GM18502 (cell line): ENCODE data around the gene CHMP4B.

ENCODE experiments used
- ATAC-seq: cut with Tn5 transposase; IDR thresholded peaks from one replicate; pipeline ENCODE4 v1.9.1; 2021; ENCODE audit warnings: mild to moderate bottlenecking; ENCODE audit not compliant: unreplicated experiment, poor library complexity

Gene CHMP4B, protein sequence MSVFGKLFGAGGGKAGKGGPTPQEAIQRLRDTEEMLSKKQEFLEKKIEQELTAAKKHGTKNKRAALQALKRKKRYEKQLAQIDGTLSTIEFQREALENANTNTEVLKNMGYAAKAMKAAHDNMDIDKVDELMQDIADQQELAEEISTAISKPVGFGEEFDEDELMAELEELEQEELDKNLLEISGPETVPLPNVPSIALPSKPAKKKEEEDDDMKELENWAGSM

DNA sequence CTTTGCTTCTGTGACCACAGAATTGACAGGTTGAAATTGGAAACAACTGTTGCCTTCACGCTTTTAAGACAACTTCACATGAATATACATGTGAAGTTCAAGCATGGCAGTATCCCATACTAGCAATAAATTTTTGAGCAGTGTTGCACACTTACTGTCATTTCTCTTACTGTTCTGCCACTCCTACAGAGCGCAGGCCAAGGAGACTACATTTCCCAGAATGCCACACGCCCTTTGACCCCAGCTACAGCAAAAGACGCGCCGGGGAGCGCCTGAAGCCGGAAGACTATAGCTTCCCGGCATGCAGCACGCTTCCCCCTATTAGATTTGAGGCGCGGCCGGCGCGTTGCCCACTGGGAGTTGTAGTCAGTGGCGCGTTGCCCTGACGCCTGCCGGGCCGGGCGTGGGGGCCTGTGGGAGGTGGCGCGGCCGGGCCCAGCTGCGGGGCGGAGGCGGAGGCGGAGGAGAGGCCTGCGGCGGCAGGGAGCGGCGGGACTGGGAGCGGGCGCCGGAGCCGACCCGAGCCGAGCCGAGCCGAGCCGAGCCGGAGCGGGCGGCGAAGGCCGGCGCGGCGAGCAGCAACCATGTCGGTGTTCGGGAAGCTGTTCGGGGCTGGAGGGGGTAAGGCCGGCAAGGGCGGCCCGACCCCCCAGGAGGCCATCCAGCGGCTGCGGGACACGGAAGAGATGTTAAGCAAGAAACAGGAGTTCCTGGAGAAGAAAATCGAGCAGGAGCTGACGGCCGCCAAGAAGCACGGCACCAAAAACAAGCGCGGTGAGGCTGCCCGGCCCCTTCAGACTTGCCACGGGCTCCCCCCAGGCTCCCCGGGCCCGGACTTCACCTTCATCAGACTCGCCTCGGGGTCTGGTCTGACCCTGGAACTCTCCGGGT is at the start of gene CHMP4B:
Gene CHMP4B, plus strand, starts transcription at position 464 of the 891 bp plus-strand sequence. Its CDS starts 121 bp downstream, at position 585.
- ATAC-seq, result peak; percentile 96

DNA sequence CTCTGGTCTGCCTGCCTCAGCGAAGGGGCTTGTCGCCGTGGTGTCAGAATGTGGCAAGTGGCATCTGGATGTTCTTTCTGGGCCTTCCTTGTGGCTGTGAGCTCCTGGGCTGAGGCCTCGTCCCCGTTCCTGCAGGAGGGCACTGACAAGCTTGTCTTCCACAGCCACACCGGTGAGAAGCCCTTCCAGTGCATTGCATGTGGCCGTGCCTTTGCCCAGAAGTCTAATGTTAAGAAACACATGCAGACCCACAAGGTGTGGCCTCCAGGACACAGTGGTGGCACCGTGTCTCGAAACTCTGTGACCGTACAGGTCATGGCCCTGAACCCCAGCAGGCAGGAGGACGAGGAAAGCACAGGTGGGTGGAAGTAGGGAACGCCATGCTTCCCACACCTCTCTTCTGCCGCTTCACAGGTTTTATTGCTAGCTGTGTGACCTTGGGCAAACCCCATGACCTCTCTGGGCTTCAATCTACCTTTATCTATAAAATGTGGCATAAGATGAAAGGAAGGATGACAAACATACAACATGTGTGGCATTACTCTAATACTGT is 49.4 kb upstream of the CHMP4B start:
- no peak for ATAC-seq

DNA sequence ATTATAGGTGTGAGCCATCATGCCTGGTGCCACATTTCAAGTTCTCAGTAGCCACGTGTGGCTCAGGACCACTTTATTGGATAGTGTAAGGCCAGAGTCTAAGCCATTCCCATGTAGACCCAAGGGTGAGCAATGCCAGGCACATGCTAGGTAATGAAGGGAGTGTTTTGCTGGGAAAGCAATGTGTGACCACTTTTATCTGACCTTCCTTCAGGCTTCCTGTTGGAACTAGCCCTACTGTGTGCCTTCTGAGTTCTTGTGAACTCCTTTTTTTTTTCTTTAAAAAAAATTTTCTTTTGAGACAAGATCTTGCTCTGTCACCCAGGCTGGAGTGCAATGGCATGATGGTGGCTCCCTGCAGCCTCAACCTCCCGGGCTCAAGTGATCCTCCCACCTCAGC is 46.0 kb upstream of the CHMP4B start:
- no peak for ATAC-seq

DNA sequence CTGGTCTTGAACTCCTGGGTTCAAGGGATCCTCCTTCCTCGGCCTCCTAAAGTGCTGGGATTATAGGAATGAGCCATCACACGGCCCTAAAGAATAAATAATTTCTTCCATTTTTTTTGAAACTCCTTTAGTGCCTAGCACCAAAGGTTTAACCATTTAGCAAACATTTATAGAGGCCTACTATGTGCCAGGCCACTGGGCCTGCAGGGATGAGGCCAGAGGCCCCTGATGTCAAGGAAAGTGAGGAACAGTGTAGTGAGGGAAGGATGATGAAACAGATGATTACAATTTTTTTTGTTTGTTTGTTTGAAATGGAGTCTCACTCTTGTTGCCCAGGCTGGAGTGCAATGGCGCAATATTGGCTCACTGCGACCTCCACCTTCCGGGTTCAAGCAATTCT is 45.6 kb upstream of the CHMP4B start:
- no peak for ATAC-seq

DNA sequence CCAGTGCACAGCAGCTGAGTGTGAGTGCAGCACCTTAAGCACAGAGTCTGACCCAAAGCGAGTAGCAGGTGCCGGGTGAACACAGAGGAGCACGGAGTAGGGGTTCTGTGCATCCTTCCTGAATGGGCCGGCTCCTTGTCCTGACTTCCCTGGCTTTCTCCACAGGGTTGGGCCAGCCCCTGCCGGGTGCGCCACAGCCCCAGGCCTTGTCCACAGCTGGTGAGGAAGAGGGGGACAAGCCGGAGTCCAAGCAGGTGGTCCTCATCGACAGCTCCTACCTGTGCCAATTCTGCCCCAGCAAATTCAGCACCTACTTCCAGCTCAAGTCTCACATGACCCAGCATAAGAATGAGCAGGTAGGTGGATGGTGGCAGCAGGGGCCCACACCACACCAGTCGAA is 44.5 kb upstream of the CHMP4B start:
- no peak for ATAC-seq

DNA sequence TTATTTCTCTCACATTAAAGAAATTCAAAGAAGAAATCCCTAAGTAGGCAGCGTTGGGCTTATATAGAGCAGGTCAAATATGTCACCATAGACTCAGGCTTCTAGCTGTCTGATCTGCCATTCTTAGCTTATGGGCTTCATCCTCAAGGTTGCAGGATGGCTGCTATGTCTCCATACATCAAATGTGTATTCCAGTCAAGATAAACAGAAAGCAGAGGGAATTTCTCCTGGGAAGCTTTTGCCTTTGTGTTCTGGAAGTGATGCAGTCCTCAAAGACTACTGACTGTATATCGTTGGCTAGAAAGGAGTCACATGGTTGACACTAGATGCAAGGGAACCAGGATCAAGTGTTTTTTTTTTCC is 43.4 kb upstream of the CHMP4B start:
- ATAC-seq, result no peak

DNA sequence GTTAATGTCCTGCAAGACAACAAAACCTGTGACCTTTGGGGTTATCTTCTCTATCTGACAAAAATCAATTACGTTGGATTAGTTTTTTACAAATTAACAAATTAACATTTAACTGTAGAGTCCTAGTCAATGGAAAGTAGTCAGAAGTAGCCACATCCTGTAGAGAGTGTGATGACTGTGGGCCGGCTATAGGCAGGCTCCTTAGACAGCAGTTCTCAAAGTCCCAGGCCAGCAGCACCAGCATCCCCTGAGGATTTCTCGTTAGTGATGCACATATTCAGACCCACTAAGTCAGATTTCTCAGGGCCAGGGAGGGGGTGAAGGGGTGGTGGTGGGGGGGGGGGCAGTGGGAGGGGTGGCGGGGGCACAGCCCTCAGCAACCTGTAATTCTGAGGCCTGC is 42.1 kb upstream of the CHMP4B start:
- ATAC-seq, result no peak

DNA sequence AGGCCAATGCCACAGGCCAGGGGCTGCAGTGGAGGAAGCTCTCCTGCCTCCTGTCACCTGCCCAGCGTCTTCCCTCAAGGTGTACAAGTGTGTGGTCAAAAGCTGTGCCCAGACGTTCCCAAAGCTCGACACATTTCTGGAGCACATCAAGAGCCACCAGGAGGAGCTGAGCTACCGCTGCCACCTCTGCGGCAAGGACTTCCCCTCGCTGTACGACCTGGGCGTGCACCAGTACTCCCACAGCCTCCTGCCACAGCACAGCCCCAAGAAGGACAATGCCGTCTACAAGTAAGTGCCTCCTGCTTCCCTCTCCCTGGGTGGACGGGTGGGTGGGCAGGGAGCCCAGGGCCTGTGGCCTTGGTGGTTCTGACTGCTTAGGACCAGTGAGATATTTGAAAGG is 41.1 kb upstream of the CHMP4B start:
- ATAC-seq, result no peak

DNA sequence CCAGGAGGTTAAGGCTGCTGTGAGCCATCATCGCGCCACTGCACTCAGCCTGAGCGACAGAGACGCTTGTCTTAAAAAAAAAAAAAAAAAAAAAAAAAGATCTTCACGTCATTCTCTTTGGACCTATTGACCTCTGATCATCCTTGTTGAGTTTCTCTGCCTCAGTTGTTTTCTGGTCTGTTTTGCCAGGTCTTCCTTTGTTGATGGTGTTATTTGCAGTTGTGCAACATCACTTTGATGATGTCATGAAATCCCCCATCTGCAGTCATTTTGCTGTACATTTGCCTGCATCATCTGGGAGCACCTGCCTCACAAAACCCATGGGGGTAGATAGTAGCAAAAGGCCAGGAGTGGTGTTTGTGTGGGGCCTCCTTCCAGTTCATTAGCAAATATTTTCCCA is 39.2 kb upstream of the CHMP4B start:
- no peak for ATAC-seq

DNA sequence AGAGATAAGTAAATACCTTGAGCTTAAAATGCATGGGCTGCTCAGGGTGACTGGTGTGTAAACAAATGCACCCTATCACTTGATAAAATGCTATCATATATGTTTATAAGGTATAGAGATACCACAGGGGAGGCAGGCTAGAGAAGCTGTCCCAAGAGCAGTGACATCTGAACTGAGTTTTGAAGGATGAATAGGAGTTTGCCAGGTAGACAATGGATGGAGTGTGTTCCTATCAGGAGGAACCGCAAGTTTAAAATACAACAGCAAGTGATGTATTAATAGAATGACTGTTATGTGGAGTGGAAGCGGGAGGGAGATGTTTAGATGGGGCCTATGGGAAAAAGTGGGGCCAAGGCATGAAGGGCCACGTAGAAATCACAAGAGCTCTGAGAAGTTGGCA is 38.7 kb upstream of the CHMP4B start:
- ATAC-seq, result no peak

DNA sequence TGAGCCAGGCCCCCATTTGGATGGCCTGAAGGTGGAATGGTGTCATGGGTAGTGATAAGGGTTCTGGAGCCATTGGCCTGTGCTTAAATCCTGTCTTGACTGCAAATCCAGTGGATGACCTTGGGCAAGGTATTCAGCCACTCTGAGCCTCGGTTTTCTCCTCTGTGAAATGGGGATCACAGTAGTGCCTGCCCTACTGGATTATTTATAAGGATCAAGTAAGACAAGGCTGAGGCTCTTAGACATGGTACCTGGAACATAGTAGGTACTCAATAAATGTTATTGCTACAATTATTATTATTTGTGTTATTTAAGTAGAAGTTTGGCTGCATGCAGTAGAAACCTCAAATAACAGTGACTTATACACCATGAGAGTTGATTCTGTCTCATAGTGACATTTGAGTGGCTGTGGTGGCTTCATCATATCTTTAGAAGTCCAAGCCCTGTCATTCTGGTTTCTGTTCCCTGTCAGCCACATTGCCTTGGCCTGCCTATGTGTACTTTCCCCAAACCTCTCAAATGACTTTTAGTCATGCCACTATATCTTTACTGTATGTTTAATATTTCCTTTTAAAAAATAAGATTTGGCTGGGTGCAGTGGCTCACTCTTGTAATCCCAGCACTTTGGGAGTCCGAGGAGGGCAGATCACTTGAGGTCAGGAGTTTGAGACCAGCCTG is 37.6 kb upstream of the CHMP4B start:
- peak; percentile 74 for ATAC-seq

DNA sequence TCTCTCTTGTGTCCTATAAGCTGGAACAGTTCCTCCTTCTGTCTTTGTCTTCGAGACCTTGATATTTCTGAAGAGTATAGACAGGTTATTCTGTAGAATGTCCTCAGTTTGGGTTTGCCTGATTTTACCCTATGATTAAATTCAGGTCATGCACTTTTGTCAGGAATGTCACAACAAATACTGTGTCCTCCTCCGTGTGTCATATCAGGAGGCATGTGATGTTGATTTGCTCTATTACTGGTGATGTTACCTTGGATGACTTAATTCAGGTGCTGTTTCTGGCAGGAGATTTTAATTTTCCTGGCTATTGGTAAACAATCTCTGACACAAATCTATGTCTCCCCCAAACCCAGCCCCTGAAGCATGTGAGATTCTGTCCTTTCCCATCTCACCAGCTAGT is 33.3 kb upstream of the CHMP4B start:
- ATAC-seq, result no peak

DNA sequence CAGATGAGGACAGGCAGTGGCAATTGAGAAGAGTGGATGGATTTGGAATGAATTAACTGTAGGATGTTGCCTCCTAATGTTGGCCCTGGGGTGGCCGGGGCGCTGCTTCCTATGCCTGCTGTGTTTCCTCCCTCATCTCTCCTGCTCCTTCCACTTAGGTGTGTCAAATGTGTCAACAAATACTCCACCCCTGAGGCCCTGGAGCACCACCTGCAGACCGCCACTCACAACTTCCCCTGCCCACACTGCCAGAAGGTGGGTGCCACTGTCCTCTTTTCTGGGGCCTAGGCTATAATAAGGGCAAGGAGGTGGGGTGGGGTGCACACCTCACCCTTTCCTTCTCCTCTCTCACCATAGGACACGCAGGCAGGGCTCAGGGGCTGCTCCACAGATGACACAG is 30.0 kb upstream of the CHMP4B start:
- ATAC-seq, result no peak

DNA sequence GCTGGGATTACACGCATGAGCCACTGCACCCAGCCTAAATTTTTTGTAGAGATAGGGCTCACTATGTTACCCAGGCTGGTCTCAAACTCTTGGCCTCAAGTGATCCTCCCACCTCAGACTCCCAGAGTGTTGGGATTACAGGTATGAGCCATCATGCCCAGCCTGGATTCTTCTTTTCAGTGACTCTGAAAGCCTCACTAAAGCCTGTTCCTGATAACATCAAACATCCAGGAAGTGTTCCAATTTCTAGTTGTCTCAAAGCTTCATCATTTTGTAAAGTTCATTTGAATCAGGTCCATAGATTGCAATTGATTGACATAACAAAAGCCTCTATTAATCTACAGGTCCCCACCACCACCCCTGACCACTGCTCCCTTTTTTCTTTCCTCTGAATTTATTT is 29.2 kb upstream of the CHMP4B start:
- no peak for ATAC-seq

DNA sequence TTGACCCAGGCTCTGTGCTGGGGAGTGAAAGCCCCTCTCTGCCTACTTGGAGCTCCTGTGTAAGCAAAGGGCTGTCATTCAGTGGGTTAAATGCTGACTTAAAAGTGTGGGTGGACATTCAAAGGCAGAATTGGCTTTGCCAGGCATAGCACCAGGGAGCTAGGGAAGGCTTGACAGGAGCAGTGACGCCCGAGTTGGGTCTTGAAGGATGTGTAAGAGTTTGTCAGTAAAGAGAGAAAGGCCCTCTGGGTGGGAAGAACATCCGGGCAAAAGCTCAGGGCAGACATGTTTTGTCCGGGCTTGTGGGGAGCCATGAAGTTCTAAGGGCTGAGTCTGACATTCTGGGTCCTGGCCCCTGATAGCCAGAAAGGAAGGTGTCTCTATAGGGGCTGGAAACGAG is 27.9 kb upstream of the CHMP4B start:
- ATAC-seq, result no peak

DNA sequence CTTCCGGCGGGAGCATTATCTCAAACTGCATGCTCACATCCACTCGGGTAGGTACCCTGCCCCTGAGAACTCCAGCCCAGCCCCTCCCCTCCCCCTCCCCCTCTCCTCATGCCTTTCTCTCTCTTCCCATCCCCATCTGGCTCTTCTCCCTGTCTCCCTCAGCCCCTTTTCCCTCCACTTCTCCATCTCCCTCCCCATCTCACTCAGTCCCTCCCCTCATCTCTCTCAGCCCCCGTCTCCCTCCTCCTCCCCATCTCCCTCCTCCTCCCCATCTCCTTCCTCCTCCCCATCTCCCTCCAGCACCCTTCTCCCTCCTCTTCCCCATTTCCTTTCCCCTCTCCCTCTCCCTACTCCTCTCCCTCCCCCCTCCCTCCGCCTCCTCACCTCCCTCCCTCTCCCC is 27.3 kb upstream of the CHMP4B start:
- ATAC-seq, result no peak

DNA sequence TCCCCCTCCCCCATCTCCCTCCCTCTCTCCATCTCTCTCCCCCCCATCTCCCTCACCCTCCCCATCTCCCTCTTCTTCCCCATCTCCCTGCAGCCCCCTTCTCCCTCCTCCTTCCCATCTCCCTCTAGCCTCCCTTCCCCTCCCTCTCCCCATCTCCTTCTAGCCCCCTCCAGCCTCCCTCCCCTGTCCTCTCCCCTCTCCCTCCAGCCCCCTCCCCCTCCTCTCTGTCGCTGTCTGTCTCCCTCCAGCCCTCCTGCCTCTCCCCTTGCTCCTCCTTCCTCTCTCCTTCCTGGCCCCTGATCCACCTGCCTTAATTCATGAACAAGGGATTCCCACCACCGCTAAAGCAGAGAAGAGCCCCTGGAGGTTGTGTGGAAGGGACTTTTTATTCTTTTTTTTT is 26.9 kb upstream of the CHMP4B start:
- no peak for ATAC-seq

DNA sequence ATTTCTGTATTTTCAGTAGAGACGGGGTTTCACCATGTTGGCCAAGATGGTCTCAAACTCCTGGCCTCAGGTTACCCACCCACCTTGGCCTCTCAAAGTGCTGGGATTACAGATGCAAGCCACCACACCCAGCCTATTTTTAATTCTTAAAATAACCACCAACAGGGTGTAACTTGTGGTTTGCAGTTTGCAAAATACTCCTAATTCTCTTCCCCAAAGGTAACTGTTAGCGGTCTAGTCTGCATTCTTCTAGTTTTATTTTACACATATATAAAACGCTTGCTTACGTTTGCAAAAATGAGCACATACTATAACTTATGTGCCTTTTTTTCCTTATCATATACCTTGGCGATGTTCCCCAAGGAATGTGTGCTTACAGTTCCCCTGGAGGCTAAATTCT is 25.6 kb upstream of the CHMP4B start:
- ATAC-seq, result no peak

DNA sequence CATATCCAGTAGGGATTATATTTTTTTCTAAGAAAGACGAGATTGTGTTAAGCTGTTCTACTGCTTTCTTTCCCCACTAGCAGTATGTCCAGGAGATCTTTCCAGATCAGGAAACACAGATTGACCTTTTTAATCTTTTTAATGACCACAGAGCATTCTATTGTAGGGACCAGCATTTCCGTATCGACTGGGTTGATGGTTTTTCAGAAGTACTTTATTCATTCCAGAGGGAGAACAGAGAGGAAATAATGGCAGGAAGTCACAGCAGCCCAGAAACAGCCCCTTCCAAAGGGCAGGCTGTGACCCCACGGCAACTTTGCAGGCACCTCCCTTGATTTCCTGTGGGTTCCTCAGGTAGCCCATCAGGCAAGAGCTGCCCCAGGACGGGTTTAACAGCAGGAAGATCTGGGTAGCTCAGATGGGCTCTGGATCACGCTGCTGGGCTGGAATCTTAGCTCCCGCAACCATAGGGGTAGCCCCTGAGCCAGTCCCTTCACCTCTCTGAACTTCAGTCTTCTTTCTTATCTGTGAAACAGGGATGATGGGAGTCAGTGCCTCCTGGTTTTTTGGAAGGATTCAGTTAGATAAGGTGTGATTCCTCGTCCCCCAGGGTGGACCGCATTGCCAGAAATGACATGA is 23.8 kb upstream of the CHMP4B start:
- no peak for ATAC-seq

DNA sequence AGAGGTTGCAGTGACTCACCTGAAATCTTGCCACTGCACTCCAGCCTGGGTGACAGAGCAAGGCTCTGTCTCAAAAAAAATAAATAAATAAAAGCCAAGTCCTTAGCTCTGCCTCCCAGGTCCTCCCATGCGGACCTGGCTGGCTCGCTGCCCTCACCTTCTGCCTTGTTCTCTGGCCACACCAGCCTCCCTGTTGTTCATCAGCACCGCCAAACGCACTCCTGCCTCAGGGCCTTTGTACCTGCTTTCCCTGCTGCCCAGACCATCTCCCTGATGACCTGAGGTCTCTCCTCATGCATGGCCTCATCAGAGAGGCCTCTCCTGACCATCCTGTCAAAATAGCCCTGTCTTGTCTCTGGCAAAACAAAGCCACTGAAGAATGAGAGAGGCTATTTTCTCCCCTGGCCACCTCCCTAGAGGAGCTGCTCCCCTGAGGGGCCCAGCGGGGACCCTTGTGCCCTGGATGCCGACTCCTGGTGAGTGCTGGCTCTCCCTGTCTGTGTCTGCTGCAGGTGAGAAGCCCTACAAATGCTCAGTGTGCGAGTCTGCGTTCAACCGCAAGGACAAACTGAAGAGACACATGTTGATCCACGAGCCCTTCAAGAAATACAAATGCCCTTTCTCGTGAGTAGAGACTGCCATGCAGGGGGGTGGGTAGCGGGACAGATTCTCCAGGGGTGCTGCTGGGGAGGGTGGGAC is 22.6 kb upstream of the CHMP4B start:
- ATAC-seq, result no peak
